ENCODE data around the gene NELFB.

- TF ChIP-seq ZFX (CRISPR knock-in tag; IDR thresholded peaks at IDR 0.05) (no peak), FOXA1 (IDR thresholded peaks at IDR 0.05; ENCODE audit: borderline replicate concordance) (no peak), ATF3 (IDR thresholded peaks at IDR 0.05) (no peak), ATF3 (CRISPR knock-in tag; conservative IDR thresholded peaks at IDR 0.05) (no peak), YY1 (IDR thresholded peaks at IDR 0.05; ENCODE audit: borderline replicate concordance in 1 of 3, control insufficient read depth in 1 of 3, extremely low read depth in 1 of 3, insufficient read depth in 3 of 3, insufficient read length in 1 of 3, insufficient replicate concordance in 2 of 3, low read depth in 1 of 3, low read length in 2 of 3) (no peak), ZBTB40 (IDR thresholded peaks at IDR 0.05) (no peak), ZBTB40 (CRISPR knock-in tag; IDR thresholded peaks at IDR 0.05) (no peak), ZNF740 (CRISPR knock-in tag; IDR thresholded peaks at IDR 0.05) (no peak), ZNF740 (tag; IDR thresholded peaks at IDR 0.05) (no peak), NR2C2 (CRISPR knock-in tag; IDR thresholded peaks at IDR 0.05) (no peak), NR2C2 (tag; IDR thresholded peaks at IDR 0.05) (no peak)
- TF ChIP-seq, protein P1, sequence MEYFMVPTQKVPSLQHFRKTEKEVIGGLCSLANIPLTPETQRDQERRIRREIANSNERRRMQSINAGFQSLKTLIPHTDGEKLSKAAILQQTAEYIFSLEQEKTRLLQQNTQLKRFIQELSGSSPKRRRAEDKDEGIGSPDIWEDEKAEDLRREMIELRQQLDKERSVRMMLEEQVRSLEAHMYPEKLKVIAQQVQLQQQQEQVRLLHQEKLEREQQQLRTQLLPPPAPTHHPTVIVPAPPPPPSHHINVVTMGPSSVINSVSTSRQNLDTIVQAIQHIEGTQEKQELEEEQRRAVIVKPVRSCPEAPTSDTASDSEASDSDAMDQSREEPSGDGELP (CRISPR knock-in tag; IDR thresholded peaks at IDR 0.05; ENCODE audit: borderline replicate concordance) = no peak
- TF ChIP-seq, protein P2, sequence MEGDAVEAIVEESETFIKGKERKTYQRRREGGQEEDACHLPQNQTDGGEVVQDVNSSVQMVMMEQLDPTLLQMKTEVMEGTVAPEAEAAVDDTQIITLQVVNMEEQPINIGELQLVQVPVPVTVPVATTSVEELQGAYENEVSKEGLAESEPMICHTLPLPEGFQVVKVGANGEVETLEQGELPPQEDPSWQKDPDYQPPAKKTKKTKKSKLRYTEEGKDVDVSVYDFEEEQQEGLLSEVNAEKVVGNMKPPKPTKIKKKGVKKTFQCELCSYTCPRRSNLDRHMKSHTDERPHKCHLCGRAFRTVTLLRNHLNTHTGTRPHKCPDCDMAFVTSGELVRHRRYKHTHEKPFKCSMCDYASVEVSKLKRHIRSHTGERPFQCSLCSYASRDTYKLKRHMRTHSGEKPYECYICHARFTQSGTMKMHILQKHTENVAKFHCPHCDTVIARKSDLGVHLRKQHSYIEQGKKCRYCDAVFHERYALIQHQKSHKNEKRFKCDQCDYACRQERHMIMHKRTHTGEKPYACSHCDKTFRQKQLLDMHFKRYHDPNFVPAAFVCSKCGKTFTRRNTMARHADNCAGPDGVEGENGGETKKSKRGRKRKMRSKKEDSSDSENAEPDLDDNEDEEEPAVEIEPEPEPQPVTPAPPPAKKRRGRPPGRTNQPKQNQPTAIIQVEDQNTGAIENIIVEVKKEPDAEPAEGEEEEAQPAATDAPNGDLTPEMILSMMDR (IDR thresholded peaks at IDR 0.05 in 2 of 3, conservative IDR thresholded peaks at IDR 0.05 in 1 of 3; ENCODE audit: insufficient read depth in 2 of 3, low read depth in 1 of 3, low read length in 3 of 3) = no peak
Measured at GRCh38 chr9:137220317-137221094, 34.6 kb upstream of the NELFB start.
